GM20431 (cell line): ENCODE data around the gene CACNB1.
"Not testable (repeated sequence)": the region's sequence is repeated elsewhere in the genome, so short reads cannot be mapped to it uniquely, and the experiment has no call there.

Experiments used
- in situ Hi-C: fragments of 300-500 bp; cut with MseI, MboI; formaldehyde crosslinking; loops from one replicate; pipeline ENCODE4 v1.15.0; 2020; ENCODE audit warnings: low sequenced_read_pairs; ENCODE audit not compliant: unreplicated experiment

CACNB1 gene

DNA sequence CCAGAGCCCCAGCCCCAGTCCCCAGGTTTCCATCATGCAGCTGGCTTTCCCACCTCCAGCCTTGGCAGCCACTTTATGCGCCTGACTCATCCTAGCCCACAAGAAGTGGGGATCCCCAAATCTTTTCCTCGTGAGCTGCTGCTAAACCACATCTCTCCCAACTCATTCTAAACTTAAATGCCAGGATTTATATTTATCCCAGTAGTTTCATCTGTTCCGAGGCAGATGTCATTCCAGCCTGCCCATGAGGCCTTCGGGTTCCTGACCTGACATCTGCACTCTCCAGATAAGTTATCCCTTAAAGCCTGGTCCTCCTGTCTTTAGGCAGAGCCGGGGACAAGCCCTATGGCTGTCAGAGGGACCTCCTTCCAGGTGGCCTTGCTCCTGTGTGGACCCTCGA lies 62.6 kb downstream of the CACNB1 start:
- in situ Hi-C loops, result no loop called here

GRCh38 chr17:39132192-39132610 lies 65.3 kb downstream of the CACNB1 start:
- in situ Hi-C loops, result no loop called here

- in situ Hi-C loops, result no loop called here
Observed at GRCh38 chr17:39131616-39132015, 65.9 kb downstream of the CACNB1 start.

- in situ Hi-C loops, result no loop called here
Observed at GRCh38 chr17:39130205-39130604, 67.3 kb downstream of the CACNB1 start.

DNA sequence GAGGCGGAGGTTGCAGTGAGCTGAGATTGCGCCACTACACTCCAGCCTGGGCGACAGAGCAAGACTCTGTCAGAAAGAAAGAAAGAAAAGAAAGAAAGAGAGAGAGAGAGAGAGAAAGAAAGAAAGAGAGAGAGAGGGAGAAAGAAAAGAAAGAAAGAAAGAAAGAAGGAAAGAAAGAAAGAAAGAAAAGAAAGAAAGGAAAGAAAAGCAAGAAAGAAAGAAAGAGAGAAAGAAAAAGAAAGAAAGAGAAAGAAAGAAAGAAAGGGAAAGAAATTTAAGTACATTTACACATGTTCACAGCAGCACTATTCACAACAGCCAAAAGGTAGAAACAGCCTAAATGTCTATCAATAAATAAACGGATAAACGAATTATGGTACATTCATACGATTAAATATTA lies 67.9 kb downstream of the CACNB1 start:
- in situ Hi-C loops, result not testable (repeated sequence)

GRCh38 chr17:39126436-39126835 lies 71.0 kb downstream of the CACNB1 start:
- in situ Hi-C loops, result no loop called here

DNA sequence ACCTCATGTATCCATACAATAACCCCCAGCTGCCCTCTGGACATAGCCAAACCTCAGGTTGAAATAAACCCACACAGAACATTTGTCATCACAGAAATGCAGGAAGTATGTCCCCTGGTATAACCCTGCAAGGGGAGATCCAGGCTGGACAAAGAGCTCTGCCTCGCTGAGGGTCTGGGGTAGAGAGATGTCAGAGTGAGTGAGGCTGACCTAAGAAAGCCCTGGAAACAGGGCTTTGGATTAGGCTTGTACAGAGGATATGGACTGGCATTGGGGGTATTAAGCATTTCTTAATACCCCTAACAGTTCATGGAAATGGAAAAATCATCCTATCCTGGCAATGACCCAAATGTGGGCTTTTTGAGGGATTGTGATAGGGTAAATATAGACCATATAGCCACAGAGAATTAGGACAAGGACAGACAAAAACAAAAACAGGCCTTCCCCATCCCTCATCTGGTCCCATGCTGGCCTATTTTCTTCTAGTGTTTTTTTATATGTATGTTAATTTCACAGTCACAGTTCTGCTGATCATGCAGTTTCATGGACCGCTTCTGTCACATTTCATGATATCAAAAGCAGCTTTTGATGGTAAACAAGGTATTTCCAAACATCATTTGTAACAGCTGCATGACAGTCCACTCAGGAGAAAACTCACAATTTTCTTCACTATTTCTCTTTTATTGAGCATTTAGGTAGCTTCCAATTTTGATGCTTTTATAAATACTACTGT lies 72.2 kb downstream of the CACNB1 start:
- in situ Hi-C loops, result no loop called here

GRCh38 chr17:39123627-39124026 lies 73.8 kb downstream of the CACNB1 start:
- in situ Hi-C loops, result no loop called here
